Fibroblast of lung (primary cell): Measurements from ENCODE around the gene TMEM233.

Experiments used
- EZH2 ChIP-seq: IDR thresholded peaks from 2 replicates; pipeline ENCODE4 v1.5.1; 2012; ENCODE audit warnings: low read length, control low read depth, mild to moderate bottlenecking; ENCODE audit errors: missing control alignments
- TF ChIP-seq, protein P1 (sequence below), 2 donors: IDR thresholded peaks in 1 of 2; conservative IDR thresholded peaks in 1 of 2; 1 replicate in 1 of 2; 2 replicates in 1 of 2; pipeline ENCODE4 v1.5.1; 2011 to 2012; ENCODE audit warnings: low read length in 2 of 2, control low read depth in 1 of 2, inconsistent platforms in 1 of 2, low read depth in 1 of 2, mild to moderate bottlenecking in 1 of 2

DNA sequence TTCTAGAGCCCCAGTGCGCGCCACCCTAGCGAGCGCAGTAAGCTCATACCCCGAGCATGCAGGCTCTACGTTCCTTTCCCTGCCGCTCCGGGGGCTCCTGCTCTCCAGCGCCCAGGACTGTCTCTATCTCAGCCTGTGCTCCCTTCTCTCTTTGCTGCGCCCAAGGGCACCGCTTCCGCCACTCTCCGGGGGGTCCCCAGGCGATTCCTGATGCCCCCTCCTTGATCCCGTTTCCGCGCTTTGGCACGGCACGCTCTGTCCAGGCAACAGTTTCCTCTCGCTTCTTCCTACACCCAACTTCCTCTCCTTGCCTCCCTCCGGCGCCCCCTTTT lies 791 bp downstream of the TMEM233 start:
- no peak for TF ChIP-seq EZH2
- TF ChIP-seq, protein P1, sequence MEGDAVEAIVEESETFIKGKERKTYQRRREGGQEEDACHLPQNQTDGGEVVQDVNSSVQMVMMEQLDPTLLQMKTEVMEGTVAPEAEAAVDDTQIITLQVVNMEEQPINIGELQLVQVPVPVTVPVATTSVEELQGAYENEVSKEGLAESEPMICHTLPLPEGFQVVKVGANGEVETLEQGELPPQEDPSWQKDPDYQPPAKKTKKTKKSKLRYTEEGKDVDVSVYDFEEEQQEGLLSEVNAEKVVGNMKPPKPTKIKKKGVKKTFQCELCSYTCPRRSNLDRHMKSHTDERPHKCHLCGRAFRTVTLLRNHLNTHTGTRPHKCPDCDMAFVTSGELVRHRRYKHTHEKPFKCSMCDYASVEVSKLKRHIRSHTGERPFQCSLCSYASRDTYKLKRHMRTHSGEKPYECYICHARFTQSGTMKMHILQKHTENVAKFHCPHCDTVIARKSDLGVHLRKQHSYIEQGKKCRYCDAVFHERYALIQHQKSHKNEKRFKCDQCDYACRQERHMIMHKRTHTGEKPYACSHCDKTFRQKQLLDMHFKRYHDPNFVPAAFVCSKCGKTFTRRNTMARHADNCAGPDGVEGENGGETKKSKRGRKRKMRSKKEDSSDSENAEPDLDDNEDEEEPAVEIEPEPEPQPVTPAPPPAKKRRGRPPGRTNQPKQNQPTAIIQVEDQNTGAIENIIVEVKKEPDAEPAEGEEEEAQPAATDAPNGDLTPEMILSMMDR (conservative IDR thresholded peaks at IDR 0.05 in 1 of 2, IDR thresholded peaks at IDR 0.05 in 1 of 2; ENCODE audit: low read depth in 1 of 2, low read length in 2 of 2): no peak
